Astrocyte of the spinal cord (primary cell): Measurements from ENCODE around the gene MTHFD2L.

Source experiments
- DNase-seq: peaks from one replicate; pipeline ENCODE4 v3.0.0; 2011; ENCODE audit warnings: low read depth, low spot score
- H3K4me3 ChIP-seq: 2 replicates; pipeline ENCODE4 v1.5.1; 2011; ENCODE audit warnings: low read depth, mild to moderate bottlenecking, low read length, moderate library complexity
- in situ Hi-C: cut with HindIII; loops from 2 replicates; pipeline ENCODE4 v1.10.0; 2017; ENCODE audit warnings: low sequenced_read_pairs
- TF ChIP-seq, protein P1 (sequence below): IDR thresholded peaks from 2 replicates; pipeline ENCODE4 v1.5.1; 2012; ENCODE audit warnings: low read depth, mild to moderate bottlenecking, low read length, inconsistent platforms

Gene MTHFD2L

DNA sequence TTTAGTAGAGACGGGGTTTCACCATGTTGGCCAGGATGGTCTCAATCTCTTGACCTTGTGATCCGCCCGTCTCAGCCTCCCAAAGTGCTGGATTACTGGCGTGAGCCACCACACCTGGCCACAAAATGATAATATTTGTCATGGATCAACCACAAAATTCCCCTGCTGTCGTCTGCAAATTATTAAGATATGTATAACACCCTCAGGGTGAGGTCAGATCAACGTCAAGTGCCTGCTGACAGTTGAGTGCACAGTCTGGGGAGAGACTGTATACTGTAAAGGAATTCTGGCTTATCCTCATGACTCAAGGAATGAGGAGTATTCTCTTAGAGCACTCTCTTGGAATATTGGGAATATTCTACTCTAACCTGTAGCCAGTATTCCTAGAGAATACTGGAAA is 161.6 kb downstream of the MTHFD2L start:
- TF ChIP-seq, protein P1, sequence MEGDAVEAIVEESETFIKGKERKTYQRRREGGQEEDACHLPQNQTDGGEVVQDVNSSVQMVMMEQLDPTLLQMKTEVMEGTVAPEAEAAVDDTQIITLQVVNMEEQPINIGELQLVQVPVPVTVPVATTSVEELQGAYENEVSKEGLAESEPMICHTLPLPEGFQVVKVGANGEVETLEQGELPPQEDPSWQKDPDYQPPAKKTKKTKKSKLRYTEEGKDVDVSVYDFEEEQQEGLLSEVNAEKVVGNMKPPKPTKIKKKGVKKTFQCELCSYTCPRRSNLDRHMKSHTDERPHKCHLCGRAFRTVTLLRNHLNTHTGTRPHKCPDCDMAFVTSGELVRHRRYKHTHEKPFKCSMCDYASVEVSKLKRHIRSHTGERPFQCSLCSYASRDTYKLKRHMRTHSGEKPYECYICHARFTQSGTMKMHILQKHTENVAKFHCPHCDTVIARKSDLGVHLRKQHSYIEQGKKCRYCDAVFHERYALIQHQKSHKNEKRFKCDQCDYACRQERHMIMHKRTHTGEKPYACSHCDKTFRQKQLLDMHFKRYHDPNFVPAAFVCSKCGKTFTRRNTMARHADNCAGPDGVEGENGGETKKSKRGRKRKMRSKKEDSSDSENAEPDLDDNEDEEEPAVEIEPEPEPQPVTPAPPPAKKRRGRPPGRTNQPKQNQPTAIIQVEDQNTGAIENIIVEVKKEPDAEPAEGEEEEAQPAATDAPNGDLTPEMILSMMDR, result no peak
- no peak overlapping the region for H3K4me3 ChIP-seq
- no peak for DNase-seq
- in situ Hi-C loops, result no loop called here

DNA sequence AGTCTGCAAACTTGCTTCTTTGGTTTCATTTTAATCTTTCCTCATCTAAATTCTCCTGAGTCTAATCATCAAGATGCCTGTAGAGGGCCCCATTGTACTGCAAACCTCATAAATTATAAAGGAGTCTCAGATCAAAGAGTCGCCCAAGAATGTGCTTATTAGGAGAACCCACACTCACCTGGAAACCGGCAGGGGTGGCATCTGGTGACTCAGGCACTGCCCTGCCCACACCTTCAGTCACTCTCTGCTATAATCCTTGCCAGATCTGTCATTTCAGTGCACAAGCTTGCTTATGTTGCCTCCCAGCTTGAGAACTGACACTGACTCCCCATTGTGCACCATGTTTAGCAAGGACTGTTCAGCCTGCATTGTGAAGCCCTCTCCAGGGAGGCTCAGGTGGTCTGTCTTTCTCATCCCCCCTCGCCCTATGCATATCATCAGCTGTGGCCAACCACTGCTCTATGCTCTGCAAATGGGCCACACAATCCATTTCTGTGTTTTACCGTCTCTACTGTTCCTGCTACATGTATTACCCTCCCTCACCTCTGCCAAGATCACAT is 162.7 kb downstream of the MTHFD2L start:
- TF ChIP-seq, protein P1, result peak; percentile 58
- peak; percentile 75 for DNase-seq

DNA sequence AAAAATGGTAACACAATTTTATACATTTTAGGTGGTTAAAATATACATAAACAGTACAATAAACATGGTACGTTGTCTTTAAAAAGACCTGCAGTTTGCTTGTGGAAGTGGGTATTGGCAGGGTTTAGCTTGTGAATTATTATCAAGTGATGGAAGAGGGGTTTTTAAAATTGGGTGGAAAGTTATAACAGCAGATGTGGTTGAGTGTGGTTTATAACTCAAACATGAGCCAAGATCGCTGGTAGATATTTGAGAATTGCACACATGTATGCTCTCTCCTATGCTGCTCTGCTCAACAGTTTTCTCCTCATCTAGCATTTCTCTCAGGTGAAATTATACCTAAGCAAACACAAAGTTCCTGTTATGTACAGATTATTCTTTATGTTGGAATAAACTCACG is 164.4 kb downstream of the MTHFD2L start:
- in situ Hi-C loops, result no loop called here
- H3K4me3 ChIP-seq, result no peak overlapping the region
- no peak for DNase-seq
- TF ChIP-seq, protein P1, result no peak

More for the DNA sequence above, 162.7 kb downstream of the MTHFD2L start:
- in situ Hi-C loops, result no loop called here
- no peak overlapping the region for H3K4me3 ChIP-seq

DNA sequence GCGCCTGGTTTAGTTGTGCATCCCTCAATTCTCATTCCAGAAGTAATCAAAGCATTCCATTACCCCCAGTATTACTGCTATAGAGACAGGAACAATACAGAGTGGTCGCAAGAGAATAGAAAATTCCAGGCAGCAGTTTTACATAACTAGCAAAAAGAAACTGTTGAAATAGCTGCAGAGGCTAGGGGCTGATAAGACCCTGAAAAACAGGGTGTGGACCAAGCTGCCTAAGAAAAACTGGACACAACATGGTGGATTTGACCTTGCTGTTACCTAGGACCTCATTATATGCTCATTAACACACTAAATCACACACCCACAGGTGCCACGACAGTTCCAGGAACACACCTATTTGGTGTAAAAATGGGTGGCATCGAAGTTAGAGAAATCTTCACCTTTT is 165.7 kb downstream of the MTHFD2L start:
- in situ Hi-C loops, result no loop called here
- TF ChIP-seq, protein P1, result no peak
- no peak for DNase-seq

DNA sequence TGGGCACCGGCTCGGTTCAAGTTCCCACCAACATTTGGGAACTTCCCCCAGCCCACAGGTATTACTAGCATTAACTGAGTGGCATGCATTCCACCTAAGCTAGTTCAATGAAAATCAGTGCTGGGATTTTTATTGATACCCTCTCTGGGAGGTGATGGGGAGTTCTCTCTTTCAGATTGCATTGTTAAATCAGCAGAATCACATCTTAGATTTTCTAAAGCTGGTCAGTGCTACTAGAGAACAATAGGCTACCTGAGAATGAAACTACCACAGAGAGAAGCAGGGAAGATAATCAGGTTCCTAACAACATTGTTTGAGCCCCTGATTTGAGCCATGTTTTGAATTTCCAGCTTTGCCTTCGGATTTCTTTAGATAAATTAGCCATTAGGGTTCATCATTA is 166.3 kb downstream of the MTHFD2L start:
- DNase-seq, result no peak
- in situ Hi-C loops, result no loop called here
- TF ChIP-seq, protein P1, result no peak
- no peak overlapping the region for H3K4me3 ChIP-seq

More for the DNA sequence above, 165.7 kb downstream of the MTHFD2L start:
- H3K4me3 ChIP-seq, result no peak overlapping the region

DNA sequence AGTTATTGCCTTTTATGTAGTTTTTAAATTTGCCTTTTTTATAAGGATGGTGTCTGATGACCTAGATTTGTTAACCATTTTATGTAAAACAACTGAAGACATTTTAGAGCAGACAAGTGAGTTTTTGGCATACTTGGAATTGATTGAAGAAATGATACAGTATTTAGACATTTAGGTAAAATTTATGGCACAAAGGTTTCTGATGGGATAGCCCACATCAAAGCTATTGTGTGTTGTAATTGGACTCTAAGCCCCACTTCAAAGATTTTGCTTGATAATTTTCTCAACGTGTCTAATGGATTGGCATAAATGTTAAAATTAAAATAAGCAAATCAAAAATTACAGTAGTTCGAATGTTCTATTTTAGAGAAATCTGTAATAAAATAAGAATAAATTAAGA is 168.0 kb downstream of the MTHFD2L start:
- no peak overlapping the region for H3K4me3 ChIP-seq
- no peak for DNase-seq
- TF ChIP-seq, protein P1, result no peak
- in situ Hi-C loops, result no loop called here
